Activated T-cell treated with anti-CD3 and anti-CD28 coated beads, Interleukin-2, amount 50 U/mL, for 4 hours (primary cell): ENCODE measurements around the gene FTCD. TPM values are rescaled to one million over a fixed set of nuclear protein-coding genes. Genes with fewer than 3 reads are reported as not detected.
"Not testable (repeated sequence)": the region's sequence is repeated elsewhere in the genome, so short reads cannot be mapped to it uniquely, and the experiment has no call there.

Experiments
- ATAC-seq, 2 donors: fragments of 200-7000 bp; cut with Tn5 transposase; one replicate each; pipeline ENCODE4 v1.10.0; 2021
- DNase-seq: peaks from one replicate; pipeline ENCODE4 v3.0.0-alpha.2; 2020
- H3K27me3 Mint-ChIP-seq: one replicate; pipeline ENCODE4 v1.8.0; 2021; ENCODE audit warnings: low read depth, mixed read lengths
- H3K36me3 Mint-ChIP-seq: one replicate; pipeline ENCODE4 v1.8.0; 2022; ENCODE audit warnings: mixed read lengths; ENCODE audit not compliant: insufficient read depth
- H3K4me1 Mint-ChIP-seq: one replicate; pipeline ENCODE4 v1.8.0; 2021; ENCODE audit warnings: low read depth, mixed read lengths
- H3K4me3 Mint-ChIP-seq: one replicate; pipeline ENCODE4 v1.8.0; 2021; ENCODE audit warnings: mild to moderate bottlenecking, moderate library complexity, mixed read lengths
- H3K9me3 Mint-ChIP-seq: one replicate; pipeline ENCODE4 v1.8.0; 2021; ENCODE audit warnings: mixed read lengths
- total RNA-seq, 3 donors: library from RNA; stranded (reverse); gene quantifications; one replicate each; pipeline ENCODE4 v1.2.1, GENCODE V29; 2021

Gene FTCD, protein sequence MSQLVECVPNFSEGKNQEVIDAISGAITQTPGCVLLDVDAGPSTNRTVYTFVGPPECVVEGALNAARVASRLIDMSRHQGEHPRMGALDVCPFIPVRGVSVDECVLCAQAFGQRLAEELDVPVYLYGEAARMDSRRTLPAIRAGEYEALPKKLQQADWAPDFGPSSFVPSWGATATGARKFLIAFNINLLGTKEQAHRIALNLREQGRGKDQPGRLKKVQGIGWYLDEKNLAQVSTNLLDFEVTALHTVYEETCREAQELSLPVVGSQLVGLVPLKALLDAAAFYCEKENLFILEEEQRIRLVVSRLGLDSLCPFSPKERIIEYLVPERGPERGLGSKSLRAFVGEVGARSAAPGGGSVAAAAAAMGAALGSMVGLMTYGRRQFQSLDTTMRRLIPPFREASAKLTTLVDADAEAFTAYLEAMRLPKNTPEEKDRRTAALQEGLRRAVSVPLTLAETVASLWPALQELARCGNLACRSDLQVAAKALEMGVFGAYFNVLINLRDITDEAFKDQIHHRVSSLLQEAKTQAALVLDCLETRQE
- total RNA-seq: under 1 TPM; 0.33 to 0.71 (median 0.40) TPM

DNA sequence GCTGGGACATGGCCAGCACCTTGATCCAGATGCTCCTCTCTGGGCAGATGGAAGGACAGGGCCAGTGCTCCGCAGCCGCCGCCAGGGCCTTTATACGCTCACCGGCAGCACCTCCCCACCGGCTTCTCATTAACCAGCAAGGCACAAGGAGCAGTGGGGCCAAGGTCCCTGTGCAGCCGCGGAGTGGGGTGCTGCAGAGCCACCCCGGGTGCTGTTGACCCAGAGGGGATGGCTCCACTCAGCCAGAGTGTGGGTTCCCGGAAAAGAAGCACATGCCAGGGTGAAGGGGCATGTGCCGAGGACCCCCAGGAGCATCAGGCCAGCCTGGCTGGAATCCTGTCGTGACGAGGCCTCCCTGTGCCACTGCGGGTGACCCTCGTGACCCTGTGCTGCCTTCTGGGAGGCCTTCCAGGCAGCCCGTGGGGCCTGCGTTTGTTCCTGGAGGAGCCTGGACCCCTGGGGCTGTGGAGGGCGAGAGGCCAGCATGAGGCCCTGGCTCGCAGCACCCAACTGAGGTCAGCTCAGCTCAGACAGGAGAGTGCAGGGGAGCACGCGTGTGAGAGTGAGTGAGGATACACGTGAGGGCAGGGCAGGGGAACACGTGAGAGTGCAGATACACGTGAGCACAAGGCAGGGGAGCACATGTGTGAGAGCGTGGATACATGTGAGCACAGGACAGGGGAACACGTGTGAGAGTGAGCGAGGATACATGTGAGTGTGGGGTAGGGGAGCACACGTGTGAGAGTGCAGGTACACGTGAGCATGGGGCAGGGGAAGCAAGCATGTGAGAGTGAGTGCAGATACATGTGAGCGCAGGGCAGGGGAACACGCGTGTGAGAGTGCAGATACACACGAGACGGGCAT, at the start of gene FTCD:
TSS of gene FTCD (minus strand) at position 66 of the 864 bp plus-strand sequence. CDS start at position 10, 56 bp downstream.
- DNase-seq (no peak), ATAC-seq (no peak)
- Mint-ChIP-seq H3K36me3 (no peaks in the 10 kb centered on the region), H3K4me1 (no peaks in the 10 kb centered on the region), H3K4me3 (no peak within 1 kb of the TSS), H3K27me3 (no peaks in the 10 kb centered on the region), H3K9me3 (no peaks in the 10 kb centered on the region)

DNA sequence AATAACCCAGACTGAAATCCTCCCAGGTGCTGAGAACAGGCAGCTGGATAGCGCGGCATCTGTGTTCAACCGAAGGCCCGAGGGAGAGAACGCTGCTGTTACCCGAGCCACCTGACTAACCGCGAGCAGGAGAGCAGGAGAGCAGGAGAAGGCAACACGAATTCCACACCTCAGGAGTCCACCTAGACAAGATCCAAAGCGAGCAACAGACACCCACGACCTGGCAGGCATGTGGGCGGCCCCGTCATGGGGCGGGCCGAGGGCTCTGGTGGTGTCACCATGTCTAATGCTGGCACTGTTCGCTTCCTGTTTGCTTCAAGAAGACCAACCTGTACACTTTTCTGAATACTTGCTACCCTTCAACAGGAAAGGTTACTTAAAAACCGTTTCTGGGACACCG, 49.8 kb upstream of the FTCD start:
- H3K27me3 Mint-ChIP-seq: no peaks in the 10 kb centered on the region
- H3K4me3 Mint-ChIP-seq: no peak overlapping the region
- H3K36me3 Mint-ChIP-seq: peaks cover 13% of the 10 kb centered on the region
- no peak for ATAC-seq
- DNase-seq: no peak
- no peaks in the 10 kb centered on the region for H3K9me3 Mint-ChIP-seq
- H3K4me1 Mint-ChIP-seq: no peaks in the 10 kb centered on the region

DNA sequence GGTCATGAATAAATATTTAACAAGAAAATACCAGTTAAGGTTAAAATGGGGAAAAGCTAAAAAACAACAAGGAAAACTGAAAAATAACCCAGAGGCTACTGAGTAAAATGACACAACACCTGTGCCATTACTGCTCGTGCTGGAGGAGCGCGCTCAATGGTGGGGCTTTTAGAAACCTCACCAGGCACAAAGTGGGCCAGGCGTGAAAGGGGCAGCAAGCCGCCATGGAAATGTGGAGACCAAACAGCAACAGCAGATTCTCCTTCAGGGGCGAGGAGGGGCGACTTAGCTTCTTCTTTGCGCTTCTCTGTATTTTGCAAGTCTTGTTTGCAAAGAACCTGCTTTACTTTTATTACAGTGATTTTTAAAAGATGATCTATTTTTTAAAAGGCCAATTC, 47.8 kb upstream of the FTCD start:
- Mint-ChIP-seq H3K36me3 (peaks cover 29% of the 10 kb centered on the region), H3K4me3 (no peak overlapping the region), H3K27me3 (no peaks in the 10 kb centered on the region), H3K4me1 (no peaks in the 10 kb centered on the region), H3K9me3 (no peaks in the 10 kb centered on the region)
- ATAC-seq: no peak
- DNase-seq: no peak

DNA sequence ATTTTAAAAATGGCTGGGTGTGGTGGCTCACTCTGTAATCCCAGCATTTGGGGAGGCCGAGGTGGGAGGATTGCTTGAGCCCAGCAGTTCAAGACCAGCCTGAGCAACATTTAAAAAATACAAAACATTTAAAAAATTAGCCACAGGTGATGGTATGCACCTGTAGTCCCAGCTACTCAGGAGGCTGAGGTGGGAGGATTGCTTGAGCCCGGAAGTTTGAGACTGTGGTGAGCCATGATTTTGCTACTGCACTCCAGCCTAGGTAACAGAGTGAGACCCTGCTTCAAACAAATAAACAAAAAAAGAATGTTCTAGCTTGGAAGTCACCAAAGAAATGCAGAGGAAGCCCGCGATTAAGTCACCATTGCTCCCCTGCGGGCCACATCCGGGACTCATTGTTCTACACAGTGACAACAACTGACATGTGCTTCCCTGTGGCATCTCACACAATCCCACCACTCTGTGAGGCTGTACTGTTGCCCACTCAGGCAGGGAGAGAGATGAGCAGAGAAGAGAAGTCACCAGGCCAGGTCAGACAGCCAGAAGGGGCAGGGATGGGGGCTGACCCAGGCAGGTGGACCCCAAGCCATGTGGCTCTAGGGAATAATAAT, 47.3 kb upstream of the FTCD start:
- no peak for DNase-seq

DNA sequence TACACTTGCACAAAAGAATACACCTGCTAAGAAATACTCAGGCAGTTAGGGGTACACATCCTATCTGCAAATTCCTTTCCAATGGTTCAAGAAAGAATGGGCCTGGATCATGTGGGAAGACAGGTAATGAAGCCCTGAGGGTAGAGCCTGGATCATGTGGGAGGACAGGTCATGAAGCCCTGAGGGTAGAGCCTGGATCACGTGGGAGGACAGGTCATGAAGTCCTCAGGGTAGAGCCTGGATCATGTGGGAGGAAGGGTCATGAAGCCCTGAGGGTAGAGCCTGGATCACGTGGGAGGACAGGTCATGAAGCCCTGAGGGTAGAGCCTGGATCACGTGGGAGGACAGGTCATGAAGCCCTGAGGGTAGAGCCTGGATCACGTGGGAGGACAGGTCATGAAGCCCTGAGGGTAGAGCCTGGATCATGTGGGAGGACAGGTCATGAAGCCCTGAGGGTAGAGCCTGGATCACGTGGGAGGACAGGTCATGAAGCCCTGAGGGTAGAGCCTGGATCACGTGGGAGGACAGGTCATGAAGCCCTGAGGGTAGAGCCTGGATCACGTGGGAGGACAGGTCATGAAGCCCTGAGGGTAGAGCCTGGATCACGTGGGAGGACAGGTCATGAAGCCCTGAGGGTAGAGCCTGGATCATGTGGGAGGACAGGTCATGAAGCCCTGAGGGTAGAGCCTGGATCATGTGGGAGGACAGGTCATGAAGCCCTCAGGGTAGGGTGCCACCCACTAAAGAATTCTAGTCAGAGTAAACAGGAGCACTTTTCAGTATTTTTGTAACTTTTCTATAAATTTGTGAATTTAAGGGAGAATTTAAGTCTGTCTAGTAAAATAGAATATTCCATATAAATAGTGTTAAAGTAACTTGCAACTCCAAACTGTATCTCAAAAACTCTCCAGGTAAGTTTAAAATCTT, 45.8 kb upstream of the FTCD start:
- H3K4me1 Mint-ChIP-seq, H3K9me3 Mint-ChIP-seq, DNase-seq, ATAC-seq, H3K27me3 Mint-ChIP-seq, H3K4me3 Mint-ChIP-seq: not testable (repeated sequence)
- peaks cover 33% of the 10 kb centered on the region for H3K36me3 Mint-ChIP-seq

More for the DNA sequence above, 47.3 kb upstream of the FTCD start:
- Mint-ChIP-seq H3K4me3 (no peak overlapping the region), H3K36me3 (peaks cover 30% of the 10 kb centered on the region), H3K9me3 (no peaks in the 10 kb centered on the region), H3K4me1 (no peaks in the 10 kb centered on the region), H3K27me3 (no peaks in the 10 kb centered on the region)
- ATAC-seq: no peak

DNA sequence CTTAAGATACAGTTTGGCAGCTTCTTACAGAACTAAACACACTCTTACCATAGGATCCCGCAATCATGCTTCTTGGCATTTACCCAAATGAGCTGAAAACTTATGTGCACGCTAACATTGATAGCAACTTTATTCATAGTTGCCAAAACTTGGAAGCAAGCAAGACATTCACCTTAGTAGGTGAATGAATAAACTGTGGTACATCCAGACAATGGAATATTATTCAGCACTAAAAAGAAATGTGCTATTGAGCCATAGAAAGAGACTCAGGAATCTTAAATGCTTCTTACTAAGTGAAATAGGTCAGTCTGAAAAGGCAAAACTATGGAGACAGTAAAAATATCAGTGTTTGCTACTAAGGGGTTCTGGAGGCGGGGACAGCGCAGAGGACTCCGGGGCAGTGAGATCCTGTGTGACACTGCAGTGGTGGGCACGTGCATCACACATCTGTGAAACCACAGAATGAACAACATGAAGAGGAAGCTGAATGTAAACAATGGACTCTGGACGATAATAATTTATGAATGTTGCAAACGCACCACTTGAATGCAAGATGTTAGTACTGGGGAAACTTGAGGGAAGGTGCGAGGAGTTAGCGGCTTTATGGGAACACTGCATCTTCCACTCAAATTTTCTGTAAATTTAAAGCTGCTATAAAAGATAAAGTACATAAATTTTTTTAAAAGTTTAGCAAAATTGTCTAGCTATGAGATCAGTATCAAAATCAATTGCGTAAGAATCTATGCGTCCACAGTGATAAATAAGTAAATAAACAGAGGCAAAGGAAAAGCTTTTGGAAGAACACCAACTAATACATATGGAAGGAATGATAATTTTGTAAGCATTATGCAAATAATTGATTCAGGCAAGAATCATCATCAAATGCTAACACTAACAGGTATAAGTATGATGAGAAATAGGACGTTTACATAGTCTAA, 44.3 kb upstream of the FTCD start:
- H3K9me3 Mint-ChIP-seq: no peaks in the 10 kb centered on the region
- no peaks in the 10 kb centered on the region for H3K27me3 Mint-ChIP-seq
- DNase-seq (no peak), ATAC-seq (no peak)
- H3K36me3 Mint-ChIP-seq: peaks cover 26% of the 10 kb centered on the region
- H3K4me3 Mint-ChIP-seq: no peak overlapping the region
- H3K4me1 Mint-ChIP-seq: no peaks in the 10 kb centered on the region

DNA sequence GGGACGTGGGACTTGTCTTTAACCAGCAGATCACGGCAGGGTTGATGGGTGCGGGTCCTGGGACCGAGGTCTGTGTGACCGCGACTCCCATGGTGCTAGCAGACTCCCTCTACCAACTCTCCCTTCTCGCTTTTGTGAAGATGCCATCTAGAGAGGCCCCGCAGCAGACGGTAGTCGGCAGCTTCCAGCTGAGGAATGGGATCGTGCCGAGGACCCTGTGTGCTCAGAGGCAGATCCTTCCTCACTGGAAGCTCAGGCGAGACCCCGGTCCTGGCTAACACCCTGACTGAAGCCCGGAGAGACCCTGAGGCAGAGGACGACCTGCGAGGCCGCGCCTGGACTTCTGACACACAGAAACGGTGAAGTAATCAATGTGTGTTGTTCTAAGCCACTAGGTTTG, 41.4 kb upstream of the FTCD start:
- Mint-ChIP-seq H3K36me3 (peaks cover 26% of the 10 kb centered on the region), H3K4me3 (no peak overlapping the region), H3K27me3 (no peaks in the 10 kb centered on the region), H3K4me1 (no peaks in the 10 kb centered on the region), H3K9me3 (no peaks in the 10 kb centered on the region)
- ATAC-seq: no peak
- no peak for DNase-seq

DNA sequence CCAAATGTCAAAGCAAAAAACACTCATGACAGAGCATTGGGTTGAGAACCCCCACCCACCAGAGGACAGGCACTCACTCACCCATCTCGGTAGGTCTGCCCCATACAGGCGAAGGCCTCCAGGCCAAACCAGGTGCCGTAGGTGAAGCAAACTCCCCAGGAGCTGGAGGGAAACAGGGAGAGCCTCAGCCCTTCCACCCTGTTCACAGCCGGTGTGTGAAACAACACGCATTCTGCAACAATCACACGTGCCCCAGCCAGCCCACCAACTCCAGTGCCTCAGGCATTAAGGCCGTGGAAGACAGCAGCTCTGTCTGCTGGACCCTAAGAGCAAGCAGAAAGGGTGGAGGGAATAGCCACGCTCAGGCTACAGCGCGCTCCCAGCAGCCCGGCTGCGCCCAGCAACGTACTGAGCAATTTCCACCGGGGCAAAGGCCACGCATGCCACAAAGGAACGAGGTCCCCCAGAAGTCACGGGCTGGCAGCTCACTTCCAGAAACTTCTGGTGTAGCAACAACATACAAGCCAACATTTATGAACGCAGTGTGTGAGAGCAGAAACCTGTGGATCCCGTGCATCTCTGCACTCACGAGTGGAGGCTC, 40.3 kb upstream of the FTCD start:
- H3K36me3 Mint-ChIP-seq: peaks cover 26% of the 10 kb centered on the region

DNA sequence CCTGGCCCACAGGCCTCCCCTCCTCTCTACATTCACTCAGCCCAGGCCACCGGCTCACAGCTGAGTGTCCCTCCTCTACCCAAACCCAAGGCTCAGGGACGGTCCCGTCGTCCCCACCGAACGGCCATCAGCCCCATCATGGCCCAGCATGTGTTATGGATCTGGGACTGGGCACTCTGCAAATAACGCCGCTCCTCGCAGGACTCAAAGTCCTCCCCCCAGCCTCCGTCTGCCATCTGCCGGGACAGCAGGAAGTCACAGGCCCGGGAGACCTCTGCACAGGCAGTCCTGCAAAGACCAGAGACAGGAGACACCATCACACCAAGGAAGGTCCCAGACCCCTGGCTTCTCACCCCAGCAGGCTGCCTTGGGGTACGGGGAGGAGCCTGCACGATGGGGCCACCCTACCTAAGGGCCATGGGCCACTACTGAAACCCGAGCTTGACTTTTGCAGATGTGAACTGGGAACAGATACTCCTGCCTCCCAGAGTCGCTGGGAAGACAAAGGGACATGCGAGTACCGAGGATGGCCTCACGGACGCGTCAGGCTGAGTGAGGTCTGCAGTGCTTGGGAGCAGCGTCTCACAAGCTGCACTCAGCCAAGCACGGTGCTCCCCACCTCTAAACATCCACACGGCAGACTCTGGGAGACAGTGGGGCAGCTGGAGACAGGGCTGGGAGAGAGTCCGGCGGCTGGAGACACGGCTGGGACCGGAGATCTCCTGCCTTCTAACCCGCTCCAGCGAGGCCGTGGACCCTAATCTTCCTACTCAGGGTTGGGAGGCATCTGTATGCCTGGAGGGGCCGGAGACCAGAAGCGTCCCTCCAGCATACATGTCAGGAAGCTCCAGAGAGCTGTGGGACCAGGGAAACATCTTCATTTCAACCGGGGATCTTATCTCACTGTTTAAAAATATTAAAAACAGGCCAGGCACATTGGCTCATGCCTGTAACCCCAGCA, 39.3 kb upstream of the FTCD start:
- ATAC-seq (no peak), DNase-seq (no peak)
- Mint-ChIP-seq H3K4me1 (no peaks in the 10 kb centered on the region), H3K4me3 (no peak overlapping the region), H3K36me3 (peaks cover 18% of the 10 kb centered on the region), H3K27me3 (no peaks in the 10 kb centered on the region), H3K9me3 (no peaks in the 10 kb centered on the region)

More for the DNA sequence above, 40.3 kb upstream of the FTCD start:
- no peak for DNase-seq
- no peak for ATAC-seq
- Mint-ChIP-seq H3K9me3 (no peaks in the 10 kb centered on the region), H3K4me1 (no peaks in the 10 kb centered on the region), H3K4me3 (no peak overlapping the region), H3K27me3 (no peaks in the 10 kb centered on the region)

DNA sequence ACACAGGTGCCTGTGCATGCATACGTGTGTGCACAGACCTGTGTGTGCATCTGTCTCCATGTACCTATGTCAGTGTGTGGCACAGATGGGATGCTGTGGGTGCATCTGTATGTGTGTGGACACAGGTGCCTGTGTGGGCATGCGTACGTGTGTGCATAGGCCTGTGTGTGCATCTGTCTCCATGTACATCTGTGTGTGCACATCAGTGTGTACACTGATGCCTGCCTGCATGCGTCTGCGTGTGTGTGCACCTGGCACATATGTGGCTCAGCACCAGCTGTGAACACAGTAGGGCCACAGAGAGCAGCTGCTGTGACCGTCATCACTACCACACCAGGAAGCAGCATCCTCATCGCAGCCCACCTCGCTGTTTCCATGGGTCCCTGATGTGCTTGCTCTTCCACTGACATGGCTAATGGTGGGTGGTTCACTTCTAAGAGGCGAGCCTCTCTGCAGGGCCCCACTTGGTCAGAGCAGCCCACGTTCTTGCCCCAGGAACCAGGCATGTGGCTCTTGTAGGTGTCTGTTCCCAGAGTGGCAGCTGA, 38.5 kb upstream of the FTCD start:
- DNase-seq (no peak), ATAC-seq (no peak)
- Mint-ChIP-seq H3K9me3 (no peaks in the 10 kb centered on the region), H3K27me3 (no peaks in the 10 kb centered on the region), H3K36me3 (peaks cover 12% of the 10 kb centered on the region), H3K4me3 (no peak overlapping the region), H3K4me1 (no peaks in the 10 kb centered on the region)

DNA sequence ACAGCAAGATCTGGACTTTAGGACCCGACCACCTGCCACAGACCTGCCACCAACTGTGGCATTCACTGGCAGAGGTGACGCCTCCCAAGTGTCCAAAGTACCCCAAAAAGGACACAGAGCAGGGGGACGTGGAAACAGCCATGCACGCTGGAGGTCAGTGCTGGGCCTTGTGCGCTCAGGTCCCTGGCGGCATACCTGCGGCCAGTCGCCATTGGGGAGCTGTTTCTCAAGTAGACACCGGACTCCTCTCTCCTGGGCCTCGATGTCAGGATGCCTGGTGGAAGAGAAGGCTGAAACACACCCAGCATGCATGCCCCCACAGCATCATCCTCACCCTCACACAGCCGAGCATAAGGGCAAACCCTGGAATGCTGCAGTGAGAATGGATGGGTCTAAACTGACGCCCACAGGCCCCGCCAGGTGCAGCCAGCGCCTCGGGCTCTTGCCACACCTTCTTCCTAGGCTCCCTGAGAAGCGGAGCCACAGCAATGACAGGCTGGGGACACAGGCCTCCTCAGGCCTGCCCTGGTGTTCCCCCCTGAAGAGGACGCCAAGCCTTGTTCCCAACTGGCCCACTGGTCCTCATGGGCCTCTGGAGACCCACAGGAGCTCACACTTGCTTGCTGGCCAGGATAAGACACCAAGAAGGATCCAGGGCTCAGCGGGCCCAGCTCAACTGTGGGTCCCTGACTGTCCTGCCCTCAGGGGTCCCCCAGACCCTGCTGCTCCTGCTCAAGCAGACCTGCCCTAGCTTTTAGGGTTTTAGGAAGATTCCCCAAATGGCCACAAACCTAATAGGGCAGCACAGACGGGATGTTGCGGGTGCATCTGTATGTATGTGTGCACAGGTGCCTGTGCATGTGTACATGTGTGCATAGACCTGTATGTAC, 36.6 kb upstream of the FTCD start:
- DNase-seq (no peak), ATAC-seq (no peak)
- peaks cover 5% of the 10 kb centered on the region for H3K36me3 Mint-ChIP-seq
- H3K4me1 Mint-ChIP-seq: no peaks in the 10 kb centered on the region
- no peaks in the 10 kb centered on the region for H3K27me3 Mint-ChIP-seq
- H3K4me3 Mint-ChIP-seq: no peak overlapping the region
- no peaks in the 10 kb centered on the region for H3K9me3 Mint-ChIP-seq
